Pons (tissue), 1 donor: ENCODE data around the gene ZSCAN22.
"Not testable (repeated sequence)": the region's sequence is repeated elsewhere in the genome, so short reads cannot be mapped to it uniquely, and the experiment has no call there.

Source experiments
- DNase-seq: peaks from one replicate; pipeline ENCODE4 v3.0.0-alpha.2; 2016; ENCODE audit warnings: low spot score

Gene ZSCAN22

DNA sequence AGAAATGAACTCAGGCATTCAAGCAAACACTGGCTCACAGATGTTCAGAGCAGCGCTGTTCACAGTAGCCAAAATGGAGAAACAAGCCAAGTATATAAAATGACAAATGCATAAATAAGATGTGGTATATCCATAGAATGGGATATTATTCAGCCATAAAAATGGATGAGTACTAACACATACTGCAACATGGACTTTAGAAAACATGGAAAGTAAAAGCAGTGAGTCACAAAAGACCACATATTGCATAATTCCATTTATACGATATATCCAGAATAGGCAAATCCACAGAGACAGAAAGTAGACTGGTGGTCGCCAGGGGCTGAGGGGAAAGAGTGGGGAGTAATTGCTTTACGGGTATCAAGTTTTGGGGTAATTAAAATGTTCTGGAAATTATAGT is 47.4 kb downstream of the ZSCAN22 start:
- no peak for DNase-seq

DNA sequence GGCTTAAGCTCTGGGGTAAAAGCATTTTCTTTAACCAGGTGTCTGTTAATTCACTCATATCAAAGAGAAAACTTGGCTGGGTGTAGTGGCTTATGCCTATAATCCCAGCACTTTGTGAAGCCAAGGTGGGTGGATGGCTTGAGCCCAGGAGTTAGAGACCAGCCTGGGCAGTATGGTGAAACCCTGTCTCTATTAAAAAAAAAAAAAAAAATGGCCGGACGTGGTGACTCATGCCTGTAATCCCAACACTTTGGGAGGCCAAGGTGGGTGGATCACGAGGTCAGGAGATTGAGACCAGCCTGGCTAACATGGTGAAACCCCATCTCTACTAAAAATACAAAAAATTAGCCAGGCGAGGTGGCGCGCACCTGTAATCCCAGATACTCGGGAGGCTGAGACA is 49.9 kb downstream of the ZSCAN22 start:
- not testable (repeated sequence) for DNase-seq

DNA sequence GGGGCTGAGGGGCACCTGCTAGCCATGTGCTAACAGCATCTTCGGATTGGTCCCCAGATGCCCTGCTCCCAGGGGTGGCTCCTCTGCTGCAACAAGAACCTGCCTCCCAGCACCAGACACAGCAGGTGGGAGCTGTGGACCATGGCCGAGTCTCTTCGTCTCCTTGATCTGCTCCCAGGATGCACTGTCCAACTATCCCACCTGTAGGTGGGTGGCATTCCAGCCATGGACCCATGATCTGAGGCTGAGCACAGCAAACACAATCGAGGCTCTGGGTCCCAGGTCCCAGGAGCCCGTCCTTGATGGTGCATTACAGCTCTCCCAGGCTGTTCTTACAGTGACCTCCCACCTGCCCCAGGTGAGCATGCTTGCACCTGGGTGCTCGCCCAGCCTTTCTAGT is 52.5 kb downstream of the ZSCAN22 start:
- no peak for DNase-seq

DNA sequence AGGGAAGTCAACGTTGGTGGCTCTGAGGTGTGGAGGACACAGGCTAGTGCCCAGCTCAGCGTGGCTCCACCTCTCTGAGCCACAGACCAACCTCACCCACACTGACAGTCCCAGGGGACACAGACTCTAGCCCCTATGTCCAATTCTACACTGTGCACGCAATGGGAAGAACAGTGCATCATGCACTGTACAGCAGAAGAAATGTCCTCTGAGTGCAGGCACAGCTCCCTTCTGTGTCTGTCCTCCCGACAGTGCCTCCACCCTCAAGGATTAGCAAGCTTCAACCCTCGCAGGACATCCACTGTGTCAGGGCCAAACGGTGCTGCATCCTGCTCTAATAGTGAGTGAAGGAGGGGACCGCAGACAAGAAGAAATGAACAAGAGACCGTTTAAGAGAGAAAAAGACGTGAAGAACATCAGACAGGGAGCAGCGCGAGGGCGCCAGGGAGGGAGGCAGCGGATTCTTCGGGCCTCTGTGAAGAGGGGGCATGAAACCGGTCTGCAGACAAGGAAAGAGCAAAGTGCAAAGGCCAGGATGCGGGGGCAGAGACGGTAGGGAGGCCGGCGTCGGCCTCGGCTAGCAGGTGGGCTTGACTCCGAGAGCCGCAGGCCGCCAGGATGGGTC is 53.4 kb downstream of the ZSCAN22 start:
- no peak for DNase-seq

DNA sequence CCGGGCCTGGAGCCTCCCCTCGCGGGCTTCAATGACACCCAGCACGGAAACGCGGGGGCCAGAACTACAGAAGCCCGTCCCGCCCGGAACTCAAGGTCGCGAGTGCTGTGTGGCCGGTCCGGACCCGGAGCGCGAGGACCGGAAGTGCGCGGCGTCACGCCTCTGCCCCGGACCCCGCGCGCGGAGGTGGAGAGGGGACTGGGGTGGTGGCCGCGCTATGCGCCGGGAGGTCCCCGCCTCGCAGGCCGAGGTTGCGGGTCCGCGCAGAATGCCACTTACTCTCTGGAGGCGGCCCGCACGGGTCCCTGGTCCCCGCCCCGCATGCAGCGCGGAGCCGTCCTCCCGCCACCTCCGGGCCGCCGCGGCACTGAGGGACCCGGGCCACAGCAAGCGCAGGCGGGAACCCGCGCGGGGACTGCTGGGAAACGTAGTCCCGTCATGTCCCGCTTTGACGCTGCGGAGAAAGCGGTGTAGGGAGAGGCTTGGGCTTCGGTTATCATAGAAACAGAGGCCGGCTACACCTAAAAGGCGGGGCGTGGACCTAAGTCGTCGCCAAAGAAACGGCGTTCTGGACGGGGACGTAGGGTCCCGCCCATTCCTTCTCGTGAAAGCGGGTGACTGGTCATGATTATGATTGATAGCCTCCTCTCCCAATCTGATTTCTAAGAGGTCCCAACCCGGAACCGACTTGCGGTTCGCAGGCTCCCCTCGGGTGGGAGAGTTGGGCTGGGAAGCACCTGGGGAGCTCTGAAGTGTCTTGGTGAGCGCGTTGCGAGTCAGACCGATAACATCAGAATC is 54.1 kb downstream of the ZSCAN22 start, which contains the start of gene ZNF837:
TSS of gene ZNF837 (minus strand) at position 369 of the 798 bp plus-strand sequence. CDS start 11,698 bp downstream, outside the sequence.
- DNase-seq: peak; percentile 100

DNA sequence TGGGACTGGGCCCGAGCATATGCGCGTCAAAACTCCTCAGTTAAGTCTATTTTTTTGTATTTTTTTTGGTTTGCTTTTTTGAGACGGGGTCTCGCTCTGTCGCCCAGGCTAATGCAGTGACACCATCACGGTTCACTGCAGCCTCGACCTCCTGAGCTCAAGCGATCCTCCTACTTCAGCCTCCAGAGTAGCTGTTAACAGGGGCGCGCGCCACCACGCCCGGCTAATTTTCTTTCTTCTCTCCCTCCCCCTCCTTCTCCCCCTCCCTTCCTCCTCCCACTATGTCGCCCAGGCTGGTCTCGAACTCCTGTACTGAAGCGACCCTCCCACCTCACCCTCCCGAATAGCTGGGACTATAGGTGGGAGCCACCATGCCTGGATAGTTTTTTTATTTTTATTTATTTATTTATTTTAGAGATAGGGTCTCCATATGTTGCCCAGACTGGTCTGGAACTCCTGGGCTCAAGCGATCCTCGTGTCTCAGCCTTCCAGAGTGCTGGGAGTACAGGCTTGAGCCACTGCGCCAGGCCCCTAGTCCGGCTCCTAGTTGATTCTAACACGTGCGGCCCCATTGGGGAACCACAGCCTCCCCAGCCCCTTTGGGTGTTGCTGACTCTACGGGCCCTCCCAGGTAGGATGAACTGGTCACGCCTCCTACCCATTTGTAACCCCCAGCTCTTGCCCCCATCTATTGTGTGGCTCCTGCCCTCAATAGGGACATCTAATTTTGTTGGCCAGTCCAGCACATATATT is 54.8 kb downstream of the ZSCAN22 start:
- DNase-seq: no peak

DNA sequence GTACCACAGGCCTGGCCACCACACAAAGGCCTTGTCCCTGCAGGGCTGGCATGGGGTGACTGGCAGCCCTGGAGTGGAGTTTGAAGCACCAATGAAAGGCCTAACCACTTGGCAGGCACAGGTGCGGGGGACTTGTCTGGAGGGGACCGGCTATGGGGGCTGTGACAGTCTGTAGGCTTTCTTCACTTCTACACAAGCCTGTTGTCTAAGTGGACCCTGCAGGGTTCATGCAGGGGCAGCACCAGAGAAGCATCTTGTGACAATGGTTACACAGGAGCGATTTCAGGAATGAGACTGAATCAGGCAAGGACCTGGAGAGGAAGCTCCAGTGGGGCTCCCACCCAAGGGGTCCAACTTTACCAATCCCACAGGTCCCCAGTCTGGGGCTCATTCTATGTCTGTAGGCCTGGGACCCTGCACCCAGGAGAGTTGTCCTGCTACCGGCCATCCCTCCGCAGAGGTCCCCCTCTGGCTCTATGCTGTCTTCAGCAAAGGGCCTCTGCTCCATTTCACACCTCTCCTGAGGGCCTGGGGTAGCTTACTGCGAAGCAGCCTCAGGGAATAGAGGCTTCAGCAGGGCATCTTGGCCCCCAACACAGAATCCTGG is 56.3 kb downstream of the ZSCAN22 start:
- DNase-seq: no peak

DNA sequence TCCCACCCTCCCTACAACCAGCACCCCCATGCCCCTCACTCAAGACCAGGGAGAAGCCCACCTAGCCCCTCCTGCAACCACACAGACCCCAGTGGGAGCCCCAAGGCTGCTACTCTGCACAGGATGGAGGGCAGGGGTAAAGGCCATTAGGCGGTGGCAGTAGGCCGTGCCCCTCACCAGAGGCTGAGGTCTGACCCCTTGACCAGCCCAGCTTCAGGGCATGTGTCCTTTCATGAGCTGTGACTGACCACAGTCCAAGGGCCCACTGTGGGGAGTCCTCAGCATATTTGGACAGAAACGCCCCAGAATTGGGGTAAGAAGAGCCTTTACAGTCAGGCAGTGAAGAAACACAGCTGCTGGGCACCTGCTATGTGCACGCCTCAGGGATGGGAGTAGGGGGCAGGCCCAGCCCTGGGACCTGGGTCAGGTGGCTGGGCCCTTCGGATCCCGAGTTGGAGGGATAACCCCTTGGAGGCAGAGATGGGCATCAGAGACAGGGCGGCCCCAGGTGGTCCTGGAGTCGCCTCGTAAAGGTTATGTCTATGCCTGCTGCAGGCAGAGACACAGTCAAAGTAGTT is 58.6 kb downstream of the ZSCAN22 start:
- DNase-seq: no peak

DNA sequence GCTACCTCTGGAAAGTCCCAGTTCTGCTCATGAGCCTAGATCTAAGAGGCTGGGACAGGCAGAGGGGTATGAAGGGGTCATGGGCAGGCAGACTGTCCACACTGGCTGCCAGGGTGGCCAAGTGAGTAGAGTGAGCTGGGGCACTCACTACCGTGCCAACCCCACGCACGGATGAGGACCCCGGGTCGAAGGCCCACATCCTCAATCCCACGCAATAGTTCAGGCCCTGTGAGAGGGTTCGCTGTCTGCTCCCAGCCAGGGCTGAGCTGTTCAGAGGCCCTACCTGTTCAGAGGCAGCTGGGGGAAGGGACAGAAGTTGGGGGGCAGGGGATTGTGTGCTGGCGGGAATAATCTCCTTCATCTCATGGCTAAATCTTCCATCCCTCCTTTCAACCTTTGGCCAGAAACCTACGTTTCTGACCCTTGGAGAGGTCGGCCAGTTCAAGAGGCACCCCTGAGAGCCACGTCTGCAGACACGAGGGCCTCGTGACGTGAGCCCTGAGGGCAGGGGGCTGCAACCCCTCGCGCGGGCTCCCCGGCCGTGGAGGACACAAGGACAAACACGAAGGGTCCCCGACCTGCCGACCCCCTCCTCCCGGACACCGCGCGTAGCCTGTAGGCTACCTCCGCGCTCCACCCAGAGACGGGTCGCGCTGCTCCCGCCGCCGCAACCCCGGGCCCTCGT is 59.2 kb downstream of the ZSCAN22 start:
- no peak for DNase-seq

DNA sequence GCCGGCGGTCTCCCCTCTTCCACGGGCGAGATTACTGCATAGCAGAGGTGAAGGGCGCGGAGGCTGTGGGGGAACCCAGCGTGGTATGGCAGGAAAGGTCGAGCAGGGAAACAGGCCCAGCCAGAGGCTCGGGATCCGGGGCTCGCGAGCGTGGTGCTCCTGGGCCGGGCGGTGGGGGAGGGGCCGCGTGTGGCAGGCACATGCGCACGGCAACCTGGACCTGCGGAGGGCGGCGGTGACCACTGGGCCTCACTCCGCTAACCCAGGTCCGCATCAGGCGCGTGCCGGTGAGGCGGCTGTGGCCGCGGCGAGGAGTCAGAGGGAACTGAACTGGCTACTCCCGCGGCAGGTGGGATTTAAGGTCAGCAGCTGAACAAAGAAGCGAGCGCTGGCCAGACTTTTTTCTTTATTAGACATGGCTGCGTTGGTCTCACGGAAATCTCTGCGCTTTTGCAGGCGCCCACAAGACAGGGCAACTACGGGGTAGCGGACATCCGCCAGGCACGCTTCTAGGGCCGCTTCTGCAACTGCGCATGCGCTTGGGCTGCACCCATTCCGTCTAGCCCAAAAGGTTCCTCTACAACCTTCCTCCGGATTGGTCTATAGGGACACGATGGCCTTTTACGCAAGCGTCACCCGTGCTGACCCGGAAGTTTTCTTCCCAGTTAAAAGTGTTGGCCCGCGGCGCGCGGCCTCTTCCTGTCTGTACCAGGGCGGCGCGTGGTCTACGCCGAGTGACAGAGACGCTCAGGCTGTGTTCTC is 60.0 kb downstream of the ZSCAN22 start, which contains the start of gene RPS5:
TSS of gene RPS5 (plus strand) at position 694 of the 762 bp plus-strand sequence. CDS start 869 bp downstream, outside the sequence.
- peak; percentile 99 for DNase-seq

DNA sequence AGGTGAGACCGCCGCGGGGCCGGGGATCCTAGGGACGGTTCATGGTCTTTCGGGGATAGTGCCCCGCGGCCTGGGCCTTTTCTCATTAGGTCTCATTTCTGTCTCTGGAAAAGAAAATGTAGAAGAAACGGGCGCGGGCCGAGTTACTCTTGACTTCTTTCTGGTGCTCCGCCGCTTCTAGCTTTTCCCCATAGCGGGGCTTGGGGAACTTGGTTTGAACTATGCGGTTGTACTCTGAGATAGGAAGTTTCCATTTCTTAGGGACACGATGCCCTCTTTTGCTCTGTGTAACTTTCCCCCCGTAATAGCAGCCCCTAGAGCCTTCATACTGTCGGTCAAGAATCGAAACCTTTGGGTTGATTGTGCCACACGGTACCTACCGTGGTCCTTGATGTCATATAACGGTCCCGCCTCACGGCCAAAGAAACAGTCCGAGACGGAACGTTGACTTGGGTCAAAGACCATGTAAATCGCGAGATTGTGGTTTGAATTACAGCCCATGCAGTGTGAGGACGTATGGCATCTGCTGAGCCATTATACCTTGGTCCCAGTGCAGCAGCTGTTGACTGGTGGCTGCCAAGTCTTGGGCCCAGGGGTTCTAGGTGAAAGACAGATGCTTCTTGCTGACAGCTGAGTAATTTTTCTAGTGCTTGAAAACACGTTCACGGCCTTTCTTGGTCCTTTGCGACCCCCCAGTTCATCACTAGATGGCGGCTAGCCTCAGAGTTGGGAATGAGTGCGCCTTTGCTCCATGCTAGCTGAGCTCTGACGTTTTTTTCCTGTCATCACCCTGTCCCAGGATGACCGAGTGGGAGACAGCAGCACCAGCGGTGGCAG is 60.8 kb downstream of the ZSCAN22 start:
- no peak for DNase-seq

DNA sequence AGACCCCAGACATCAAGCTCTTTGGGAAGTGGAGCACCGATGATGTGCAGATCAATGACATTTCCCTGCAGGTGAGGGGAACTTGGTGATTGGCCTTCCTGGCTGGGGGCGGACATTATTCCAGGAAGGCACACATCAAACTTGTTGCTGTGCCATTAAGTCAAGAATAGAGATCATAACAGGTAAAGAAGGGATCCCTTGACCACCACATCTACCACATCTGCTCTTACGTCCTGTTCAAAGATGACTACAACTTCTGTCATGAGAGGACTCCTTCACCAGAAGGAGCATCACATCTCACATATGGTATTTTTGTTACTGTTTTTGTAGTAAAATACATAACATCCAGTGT is 61.4 kb downstream of the ZSCAN22 start:
- no peak for DNase-seq
